Hepatocyte (in vitro differentiated cells): ENCODE results near the gene METTL6. TPM values are rescaled to one million over a fixed set of nuclear protein-coding genes. Genes with fewer than 3 reads are reported as not detected.

Experiments
- DNase-seq: peaks from one replicate; pipeline ENCODE4 v3.0.0-alpha.2; 2016; ENCODE audit warnings: low spot score
- H2AFZ ChIP-seq: fragments of 200-600 bp; sonication (generic); 2 replicates; pipeline ENCODE4 v1.6.0; 2016; ENCODE audit warnings: antibody characterized with exemption, mild to moderate bottlenecking
- H3K27ac ChIP-seq: fragments of 200-600 bp; sonication (generic); 2 replicates; pipeline ENCODE4 v1.5.1; 2016; ENCODE audit warnings: mild to moderate bottlenecking
- H3K27me3 ChIP-seq: fragments of 200-600 bp; sonication (generic); 2 replicates; pipeline ENCODE4 v1.6.1; 2016
- H3K36me3 ChIP-seq: fragments of 200-600 bp; sonication (generic); replicated peaks from 2 replicates; pipeline ENCODE4 v1.5.1; 2016; ENCODE audit warnings: low read depth; ENCODE audit not compliant: insufficient read depth
- H3K4me1 ChIP-seq: fragments of 200-600 bp; sonication (generic); 2 replicates; pipeline ENCODE4 v1.5.1; 2016; ENCODE audit warnings: mild to moderate bottlenecking, moderate library complexity; ENCODE audit not compliant: insufficient read depth
- H3K4me2 ChIP-seq: fragments of 200-600 bp; sonication (generic); 2 replicates; pipeline ENCODE4 v1.6.0; 2016
- H3K4me3 ChIP-seq: fragments of 200-600 bp; sonication (generic); 2 replicates; pipeline ENCODE4 v1.5.1; 2016; ENCODE audit warnings: mild to moderate bottlenecking
- H3K79me2 ChIP-seq: fragments of 200-600 bp; sonication (generic); 2 replicates; pipeline ENCODE4 v1.6.0; 2017; ENCODE audit warnings: mild to moderate bottlenecking
- H3K9me2 ChIP-seq: fragments of 200-600 bp; sonication (generic); replicated peaks from 2 replicates; pipeline ENCODE4 v1.6.0; 2017; ENCODE audit warnings: mild to moderate bottlenecking; ENCODE audit not compliant: insufficient read depth
- H3K9me3 ChIP-seq: fragments of 200-600 bp; sonication (generic); 2 replicates; pipeline ENCODE4 v1.5.1; 2016; ENCODE audit warnings: low read depth, mild to moderate bottlenecking
- H4K20me1 ChIP-seq: fragments of 200-600 bp; sonication (generic); 2 replicates; pipeline ENCODE4 v1.6.0; 2016; ENCODE audit warnings: mild to moderate bottlenecking; ENCODE audit not compliant: insufficient read depth, poor library complexity, severe bottlenecking
- CTCF ChIP-seq: fragments of 200-600 bp; sonication (generic); IDR thresholded peaks from 2 replicates; pipeline ENCODE4 v1.5.1; 2016; ENCODE audit warnings: antibody characterized with exemption, mild to moderate bottlenecking; ENCODE audit not compliant: poor library complexity
- EZH2 ChIP-seq: fragments of 200-600 bp; sonication (generic); IDR thresholded peaks from 2 replicates; pipeline ENCODE4 v1.6.1; 2016; ENCODE audit warnings: antibody characterized with exemption, mild to moderate bottlenecking, borderline replicate concordance
- EZH2phosphoT487 ChIP-seq: fragments of 200-600 bp; sonication (generic); IDR thresholded peaks from one replicate; pipeline ENCODE4 v1.6.1; 2018; ENCODE audit warnings: antibody characterized with exemption, mild to moderate bottlenecking, low read depth, moderate library complexity; ENCODE audit not compliant: unreplicated experiment, severe bottlenecking
- WGBS: methylation state at CpG from one replicate; pipeline ENCODE4 v1.1.6; 2016; ENCODE audit warnings: low lambda C conversion rate; ENCODE audit errors: missing lambda C conversion rate; 5-methylcytosine and 5-hydroxymethylcytosine counted together
- polyA plus RNA-seq: library from polyadenylated mRNA; unstranded; fragments of >200 nt; fragmentation: Nextera tagmentation; extraction: Ambion mirVana; gene quantifications from 2 replicates; pipeline ENCODE4 v1.2.1, GENCODE V29; 2016
- total RNA-seq: library from RNA; depleted of rRNA; stranded (reverse); fragments of >200 nt; gene quantifications from 2 replicates; pipeline ENCODE4 v1.2.3, GENCODE V29; 2014

METTL6 gene
- total and polyA plus RNA-seq, 2 experiments from 2014 or later: 13.4 to 21.4 TPM

GRCh38 chr3:15454965-15455364 is 27.6 kb upstream of the METTL6 start:
- no peak for DNase-seq
- no peaks in the 10 kb centered on the region for H3K9me3 ChIP-seq
- no peaks in the 10 kb centered on the region for H3K79me2 ChIP-seq
- no peaks in the 10 kb centered on the region for H3K36me3 ChIP-seq
- H3K9me2 ChIP-seq: no peaks in the 10 kb centered on the region
- no peaks in the 10 kb centered on the region for H4K20me1 ChIP-seq
- no peak overlapping the region for H3K4me2 ChIP-seq
- H3K27me3 ChIP-seq: no peaks in the 10 kb centered on the region
- TF ChIP-seq EZH2phosphoT487 (no peak), EZH2 (no peak), CTCF (no peak)
- H3K4me1 ChIP-seq: no peaks in the 10 kb centered on the region
- H3K4me3 ChIP-seq: no peak overlapping the region
- H3K27ac ChIP-seq: no peak overlapping the region
- no peak overlapping the region for H2AFZ ChIP-seq

GRCh38 chr3:15453991-15454625 is 26.8 kb upstream of the METTL6 start:
- Histone ChIP-seq H3K9me3 (no peaks in the 10 kb centered on the region), H2AFZ (no peak overlapping the region), H3K36me3 (no peaks in the 10 kb centered on the region), H3K4me2 (no peak overlapping the region), H3K27me3 (no peaks in the 10 kb centered on the region), H3K79me2 (no peaks in the 10 kb centered on the region), H3K27ac (no peak overlapping the region), H4K20me1 (no peaks in the 10 kb centered on the region), H3K4me3 (no peak overlapping the region), H3K4me1 (no peaks in the 10 kb centered on the region), H3K9me2 (no peaks in the 10 kb centered on the region)
- 79% methylated on average over 9 of the region's 9 CpGs for WGBS
- no peak for DNase-seq
- TF ChIP-seq EZH2phosphoT487 (no peak), CTCF (no peak), EZH2 (no peak)

GRCh38 chr3:15453501-15453900 is 26.2 kb upstream of the METTL6 start:
- Histone ChIP-seq H3K4me1 (no peaks in the 10 kb centered on the region), H3K79me2 (no peaks in the 10 kb centered on the region), H3K4me3 (no peak overlapping the region), H3K9me2 (no peaks in the 10 kb centered on the region), H4K20me1 (no peaks in the 10 kb centered on the region), H3K36me3 (no peaks in the 10 kb centered on the region), H3K27me3 (no peaks in the 10 kb centered on the region), H3K9me3 (no peaks in the 10 kb centered on the region), H3K27ac (no peak overlapping the region), H3K4me2 (no peak overlapping the region), H2AFZ (no peak overlapping the region)
- no peak for TF ChIP-seq EZH2
- TF ChIP-seq CTCF: no peak
- no peak for TF ChIP-seq EZH2phosphoT487
- DNase-seq: no peak
- 91% methylated on average over 8 of the region's 8 CpGs for WGBS

GRCh38 chr3:15452961-15453360 is 25.6 kb upstream of the METTL6 start:
- Histone ChIP-seq H3K4me1 (no peaks in the 10 kb centered on the region), H3K79me2 (no peaks in the 10 kb centered on the region), H3K27me3 (no peaks in the 10 kb centered on the region), H4K20me1 (no peaks in the 10 kb centered on the region), H2AFZ (no peak overlapping the region), H3K4me2 (no peak overlapping the region), H3K27ac (no peak overlapping the region), H3K4me3 (no peak overlapping the region), H3K9me3 (no peaks in the 10 kb centered on the region), H3K36me3 (no peaks in the 10 kb centered on the region), H3K9me2 (no peaks in the 10 kb centered on the region)
- 95% methylated on average over 5 of the region's 5 CpGs for WGBS
- no peak for DNase-seq
- TF ChIP-seq EZH2phosphoT487 (no peak), EZH2 (no peak), CTCF (no peak)
